GM12878 (cell line): ENCODE data around the gene SPEG.

Experiments
- CTCF ChIP-seq, 3 experiments: IDR thresholded peaks in 2 of 3; conservative IDR thresholded peaks in 1 of 3; 2 replicates each; pipeline ENCODE4 v1.5.1; 2011; ENCODE audit warnings: low read depth in 3 of 3, low read length in 3 of 3, mild to moderate bottlenecking in 3 of 3, control low read depth in 2 of 3, moderate library complexity in 2 of 3, inconsistent platforms in 1 of 3, mixed read lengths in 1 of 3; ENCODE audit not compliant: control insufficient read depth in 2 of 3, insufficient read depth in 1 of 3; ENCODE audit errors: extremely low read depth in 1 of 3
- EZH2 ChIP-seq: IDR thresholded peaks from 2 replicates; pipeline ENCODE4 v1.6.1; 2012; ENCODE audit warnings: low read depth, mild to moderate bottlenecking, control low read depth, inconsistent platforms, low read length, borderline replicate concordance; ENCODE audit not compliant: control insufficient read depth
- POLR2AphosphoS5 ChIP-seq: IDR thresholded peaks from 2 replicates; pipeline ENCODE4 v1.6.1; 2011; ENCODE audit warnings: mild to moderate bottlenecking, low read length, inconsistent platforms

- TF ChIP-seq EZH2 (no peak), POLR2AphosphoS5 (no peak), CTCF (IDR thresholded peaks at IDR 0.05 in 2 of 3, conservative IDR thresholded peaks at IDR 0.05 in 1 of 3; ENCODE audit: control insufficient read depth in 2 of 3, extremely low read depth in 1 of 3, insufficient read depth in 1 of 3, low read depth in 3 of 3, low read length in 3 of 3) (no peak)
These were observed 56.0 kb downstream of the SPEG start for GRCh38 chr2:219490600-219491130.
